Stimulated activated CD4-positive, alpha-beta T cell treated with anti-CD3 and anti-CD28 coated beads, TNF-alpha, amount 100 ng/mL, for 1 hour (primary cell): ENCODE data around the gene SUSD6.
"Not testable (repeated sequence)": the region's sequence is repeated elsewhere in the genome, so short reads cannot be mapped to it uniquely, and the experiment has no call there.

ENCODE experiments used
- DNase-seq, 3 donors: peaks; one replicate each; pipeline ENCODE4 v3.0.0-alpha.2; 2020; ENCODE audit warnings: low read depth in 3 of 3, low spot score in 1 of 3

The SUSD6 gene

DNA sequence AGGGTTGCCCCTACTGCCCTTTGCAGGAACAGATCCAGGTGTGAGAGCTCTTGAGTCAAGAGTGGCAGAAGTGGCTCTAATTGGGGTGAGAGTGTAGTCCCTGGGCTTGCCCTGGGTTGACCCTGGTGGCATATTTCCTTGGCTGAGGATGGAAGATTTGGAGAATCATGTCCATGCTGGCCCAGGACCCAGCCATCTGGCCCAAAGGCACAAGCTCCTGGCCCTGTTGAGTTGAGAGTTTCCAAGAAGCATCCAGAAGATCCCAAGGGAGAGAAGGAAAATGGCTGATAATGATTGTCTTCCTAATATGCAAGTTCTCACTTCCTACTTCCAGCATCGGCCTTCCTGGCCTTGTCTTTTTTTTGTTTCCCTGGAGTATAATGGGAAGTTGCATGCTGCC is 100.1 kb downstream of the SUSD6 start:
- no peak for DNase-seq

DNA sequence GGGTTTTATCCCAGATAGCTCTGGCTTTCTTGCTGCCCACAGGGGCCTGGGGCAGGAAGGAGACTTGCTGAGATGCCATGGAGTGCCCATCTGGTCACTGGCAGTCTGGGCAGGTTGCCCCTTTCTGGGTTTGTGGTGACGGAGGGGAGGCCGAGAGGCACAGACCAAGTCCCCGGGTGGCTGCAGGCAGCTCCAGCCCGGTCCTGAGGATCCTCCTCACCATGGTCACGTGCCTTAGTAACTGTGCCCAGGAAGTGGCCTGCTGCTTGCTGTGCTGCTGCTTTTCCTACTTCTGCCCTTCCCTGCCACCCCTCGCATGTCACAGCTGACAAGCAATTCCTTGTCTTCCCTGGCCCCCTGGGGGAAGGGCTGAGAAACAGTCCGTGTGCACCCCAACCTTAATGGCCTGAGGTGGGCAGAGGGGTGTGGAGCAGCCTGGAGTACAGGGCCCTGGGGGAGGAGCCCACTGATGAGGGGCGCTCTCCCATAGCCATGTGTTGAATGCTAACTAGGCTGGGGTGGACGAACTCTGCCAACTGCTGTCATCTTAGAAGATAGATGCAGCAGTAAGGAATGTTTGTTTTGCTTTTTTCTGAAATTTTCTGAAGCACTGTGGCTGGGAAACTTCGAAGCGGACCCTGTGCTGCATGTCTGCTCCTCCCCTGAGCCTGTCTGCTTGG is 100.6 kb downstream of the SUSD6 start:
- no peak for DNase-seq

DNA sequence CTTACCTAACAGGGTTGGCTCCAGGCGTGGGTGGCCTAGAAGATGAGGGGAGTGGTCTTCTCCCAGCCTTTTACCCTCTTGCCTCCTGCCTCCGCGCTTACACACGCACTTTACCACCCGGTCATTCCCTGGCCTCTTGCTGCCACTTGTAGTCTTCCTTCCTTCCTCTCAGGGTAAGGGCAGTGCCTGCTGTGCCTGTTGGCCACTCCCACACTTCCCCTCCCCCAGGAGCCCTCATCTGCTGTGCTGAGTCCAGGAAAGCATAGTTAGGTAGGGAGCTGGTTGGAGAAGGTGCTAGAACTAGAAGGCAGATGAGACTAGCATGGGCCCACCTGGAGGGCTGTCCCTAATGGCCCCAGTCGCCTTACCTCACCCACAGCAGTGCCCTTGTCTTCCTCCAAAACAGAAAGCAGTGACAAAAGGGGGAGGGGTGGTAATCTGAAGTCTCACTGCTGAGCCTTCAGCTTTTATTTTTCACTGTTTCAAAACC is 101.2 kb downstream of the SUSD6 start:
- no peak for DNase-seq

DNA sequence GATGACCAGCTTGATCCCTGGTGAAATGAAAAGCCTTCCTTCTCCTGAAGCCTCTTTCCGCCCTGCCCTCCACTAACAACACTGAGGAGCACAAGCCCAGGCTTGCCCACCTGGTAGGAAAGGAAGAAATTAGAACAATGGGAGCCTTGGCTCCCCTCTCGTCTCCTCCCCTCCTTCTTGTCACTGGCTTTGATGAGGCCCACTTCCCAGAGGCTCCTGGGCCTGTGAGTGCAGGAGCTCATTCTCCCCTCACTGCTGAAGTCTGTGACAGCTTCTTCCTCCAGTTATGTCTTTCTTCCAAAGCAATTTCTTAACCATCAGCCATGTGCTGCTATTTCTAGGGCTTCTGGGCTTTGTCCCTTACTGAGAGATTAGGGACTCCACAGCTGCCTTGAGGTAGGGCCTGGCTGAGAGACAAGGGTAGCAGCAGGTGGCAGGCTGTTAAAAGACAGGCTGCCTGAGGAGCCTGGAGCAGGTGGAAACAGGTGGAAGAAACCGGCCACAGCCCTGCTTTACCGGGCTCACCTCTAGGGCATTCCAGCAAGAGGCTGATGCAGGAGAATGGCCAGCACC is 101.9 kb downstream of the SUSD6 start:
- DNase-seq = no peak

DNA sequence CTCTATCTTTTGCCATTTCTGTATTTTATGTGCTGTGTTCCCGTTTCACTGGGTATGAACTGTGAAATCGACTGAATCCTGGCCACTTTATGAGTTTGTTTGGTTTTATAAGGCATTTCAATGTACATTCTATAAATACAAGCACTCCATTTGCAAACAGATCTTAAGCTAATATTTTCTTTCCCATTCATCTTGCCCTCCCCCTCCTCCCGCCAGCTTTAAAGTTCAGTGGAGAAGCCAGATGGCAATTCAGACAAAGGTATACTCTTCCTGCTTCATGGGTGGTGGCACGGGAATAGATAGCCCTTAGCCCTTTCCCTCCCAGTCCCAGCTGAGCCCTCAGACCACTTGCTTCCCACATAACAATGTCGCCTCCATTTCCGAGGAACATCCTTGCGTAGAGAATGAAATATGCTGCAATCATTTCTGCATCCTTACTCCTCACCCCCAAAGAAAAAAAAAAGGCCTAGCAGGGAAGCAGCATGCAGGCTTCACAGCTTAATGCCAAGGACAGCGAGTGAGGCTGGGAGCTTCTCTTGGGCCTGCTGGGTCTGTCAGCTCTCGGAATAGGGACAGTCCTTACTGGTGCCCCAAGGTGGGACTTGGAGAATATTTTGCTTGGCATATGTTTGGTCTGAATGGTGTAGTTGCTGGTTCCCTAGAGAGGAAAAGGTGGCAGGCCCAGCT is 102.7 kb downstream of the SUSD6 start:
- DNase-seq = no peak

DNA sequence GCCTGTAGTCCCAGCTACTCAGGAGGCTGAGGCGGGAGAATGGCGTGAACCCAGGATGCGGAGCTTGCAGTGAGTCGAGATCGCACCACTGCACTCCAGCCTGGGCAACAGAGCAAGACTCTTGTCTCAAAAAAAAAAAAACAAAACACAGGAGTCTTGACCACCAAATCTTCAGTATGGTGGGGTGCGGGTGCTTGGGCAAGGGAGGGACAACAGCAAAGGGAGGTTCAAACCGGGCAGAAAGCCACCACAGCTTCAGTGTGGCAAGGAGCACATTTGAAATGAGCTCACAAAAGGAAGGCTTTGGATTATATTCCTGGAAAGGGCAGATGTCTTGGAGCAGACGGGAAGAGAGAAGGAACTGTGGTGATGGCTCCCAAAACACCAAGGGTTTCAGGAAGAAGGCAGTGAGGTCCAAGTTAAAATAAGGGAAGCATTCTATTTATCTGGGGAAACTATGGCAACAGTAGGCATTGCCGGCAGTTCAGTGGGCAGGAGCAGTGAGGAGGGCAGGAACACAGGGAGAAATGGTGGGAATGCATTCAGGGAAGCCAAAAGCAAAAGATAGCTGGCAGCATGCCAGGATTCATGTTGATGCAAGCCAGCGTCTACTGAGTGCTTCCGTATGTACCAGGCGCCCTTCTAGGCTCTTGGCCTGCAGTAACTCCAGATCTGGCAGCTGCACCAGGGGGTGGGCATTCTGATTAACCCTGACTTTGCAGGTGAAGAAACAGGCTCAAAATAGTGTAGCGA is 104.5 kb downstream of the SUSD6 start:
- DNase-seq = no peak

DNA sequence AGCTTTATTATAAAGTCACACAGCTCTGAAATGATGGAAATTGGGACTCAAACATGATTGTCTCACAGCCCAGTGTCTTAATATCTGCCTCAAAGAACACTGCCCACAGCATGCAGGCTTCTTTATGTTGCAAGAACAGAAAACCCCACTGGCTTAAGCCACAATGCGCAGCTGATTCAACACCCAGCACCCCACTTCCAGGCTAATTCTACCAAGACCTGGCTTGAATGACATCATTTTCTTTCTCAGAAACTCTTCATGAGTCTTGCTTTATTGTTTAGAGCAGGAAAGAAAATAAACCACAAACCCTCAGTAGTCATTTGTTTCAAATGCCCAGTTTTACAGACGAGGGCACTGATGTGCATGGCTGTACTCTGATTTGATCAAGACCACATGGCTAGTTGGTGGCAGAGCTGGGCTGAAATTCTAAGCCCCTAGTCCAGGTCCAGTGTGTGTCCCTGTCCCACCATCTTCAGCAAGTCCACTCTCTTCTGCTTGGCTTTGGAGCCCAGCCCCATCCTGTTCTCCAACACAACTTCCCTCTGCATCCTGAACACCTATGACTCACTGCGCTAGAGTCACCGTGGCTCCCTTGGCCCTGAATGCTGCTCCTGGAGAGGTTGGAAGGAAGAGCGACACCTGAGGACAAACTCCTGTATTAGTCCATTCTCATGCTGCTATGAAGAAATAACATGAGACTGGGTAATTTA is 105.2 kb downstream of the SUSD6 start:
- no peak for DNase-seq

DNA sequence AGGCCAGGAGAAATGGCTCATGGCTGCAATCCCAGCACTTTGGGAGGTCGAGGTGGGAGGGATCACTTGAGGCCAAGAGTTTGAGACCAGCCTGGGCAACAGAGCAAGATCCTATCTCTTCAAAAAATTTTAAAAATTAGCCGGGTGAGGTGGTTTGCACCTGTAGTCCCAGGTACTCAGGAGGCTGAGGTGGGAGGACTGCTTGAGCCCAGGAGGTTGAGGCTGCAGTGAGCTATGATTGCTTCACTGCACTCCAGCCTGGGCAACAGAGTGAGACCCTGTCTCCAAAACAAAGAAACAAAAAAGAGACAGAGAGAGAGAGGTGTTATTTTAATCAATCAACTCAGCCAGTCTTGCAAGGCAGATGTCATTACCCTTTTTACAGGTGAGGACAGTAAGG is 107.2 kb downstream of the SUSD6 start:
- DNase-seq = not testable (repeated sequence)

DNA sequence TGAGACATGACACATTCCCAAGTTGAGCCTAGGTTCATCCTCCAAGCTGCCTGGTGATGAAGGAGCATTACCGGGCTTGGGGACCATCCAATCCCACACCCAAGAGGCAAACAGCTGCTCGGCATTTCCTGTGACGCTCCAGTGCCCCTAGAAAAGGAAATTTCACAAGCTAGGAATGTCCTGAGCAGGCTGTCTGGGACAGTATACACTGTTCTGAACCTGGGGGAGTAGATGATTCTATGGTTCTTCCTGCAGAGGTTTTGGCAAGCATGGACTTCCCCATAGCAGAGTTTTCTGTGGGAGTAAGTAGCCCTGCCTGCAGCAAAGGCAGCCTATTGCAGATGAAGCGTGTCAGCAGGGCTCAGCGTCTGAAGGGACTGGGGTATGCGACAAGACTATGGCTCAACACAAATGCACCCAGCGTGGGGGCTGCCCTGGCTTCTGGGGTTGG is 108.1 kb downstream of the SUSD6 start:
- no peak for DNase-seq

DNA sequence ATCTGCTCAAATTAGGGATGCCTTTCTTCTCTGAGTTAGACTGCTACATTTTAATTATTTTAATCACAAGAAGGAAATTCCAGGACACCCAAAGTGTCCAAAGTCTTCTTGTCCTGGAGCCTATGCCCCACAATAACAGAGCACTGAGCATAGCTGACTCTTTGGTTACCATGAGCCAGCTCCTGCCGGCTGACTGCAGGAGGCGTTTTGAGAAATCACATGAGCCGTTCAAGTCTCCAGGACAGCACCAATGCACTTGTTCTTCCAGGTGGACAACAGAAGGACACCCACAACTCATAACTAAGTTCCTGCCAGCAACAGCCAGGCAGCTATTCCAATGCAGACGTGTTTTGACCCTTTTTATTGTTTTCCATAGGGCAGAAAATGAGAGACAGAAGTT is 109.5 kb downstream of the SUSD6 start:
- no peak for DNase-seq

DNA sequence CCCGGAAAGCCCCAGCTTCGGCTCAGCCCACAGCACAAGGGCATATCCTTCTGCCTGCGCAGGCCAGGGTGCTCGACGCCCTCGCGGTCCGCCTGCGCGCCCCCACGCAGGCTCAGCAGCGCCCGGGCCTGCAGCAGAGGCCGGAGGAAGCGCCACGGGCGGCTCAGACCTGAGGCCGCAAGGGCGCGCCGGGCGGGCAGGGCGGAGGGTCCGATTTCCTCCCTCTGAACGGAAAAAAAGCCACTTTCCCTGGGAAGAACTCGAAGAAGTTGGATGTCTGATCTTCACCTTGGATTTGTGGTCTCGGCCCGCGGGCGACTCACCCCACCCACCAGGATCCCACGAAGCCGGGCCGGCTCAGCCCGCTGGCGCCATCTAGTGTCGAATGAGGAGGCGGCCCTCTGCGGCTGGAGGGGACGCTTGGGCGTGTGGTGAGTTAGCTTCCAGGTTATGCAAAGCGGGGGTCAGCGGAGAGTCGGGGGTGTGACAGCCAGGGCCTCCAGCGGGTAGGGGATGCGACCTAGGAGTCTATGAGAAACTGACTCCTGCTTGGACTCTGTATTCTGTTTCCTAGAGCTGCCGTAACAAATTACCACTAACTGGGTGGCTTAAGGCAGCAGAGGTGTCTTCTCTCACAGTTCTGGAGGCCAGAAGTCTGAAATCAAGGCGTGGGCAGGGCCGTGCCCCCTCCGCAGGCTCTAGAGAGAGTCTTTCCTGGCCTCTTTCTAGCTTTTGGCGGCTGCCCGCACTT is 115.5 kb downstream of the SUSD6 start:
- DNase-seq = peak; percentile 57 to 81 (median 70)

DNA sequence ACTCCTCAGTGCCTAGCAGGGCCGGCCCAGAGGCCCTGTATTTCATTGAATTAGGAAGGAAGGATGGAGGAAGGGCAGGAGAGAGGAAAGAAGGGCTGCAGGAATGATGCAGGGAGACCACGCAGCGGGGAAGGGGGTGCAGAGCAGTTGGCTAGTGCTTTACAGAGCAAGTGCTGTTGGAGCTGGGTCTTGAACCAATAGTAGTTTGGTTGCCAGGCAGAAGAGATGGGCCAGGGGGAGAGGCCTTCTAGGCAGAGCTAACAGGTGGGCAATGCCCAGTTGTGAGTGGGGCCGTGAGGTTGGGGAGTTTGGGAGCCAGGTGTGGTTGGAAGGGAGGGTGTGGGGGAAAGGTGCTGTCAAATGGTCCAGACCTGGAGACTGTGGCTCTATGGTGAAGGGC is 116.5 kb downstream of the SUSD6 start:
- no peak for DNase-seq

DNA sequence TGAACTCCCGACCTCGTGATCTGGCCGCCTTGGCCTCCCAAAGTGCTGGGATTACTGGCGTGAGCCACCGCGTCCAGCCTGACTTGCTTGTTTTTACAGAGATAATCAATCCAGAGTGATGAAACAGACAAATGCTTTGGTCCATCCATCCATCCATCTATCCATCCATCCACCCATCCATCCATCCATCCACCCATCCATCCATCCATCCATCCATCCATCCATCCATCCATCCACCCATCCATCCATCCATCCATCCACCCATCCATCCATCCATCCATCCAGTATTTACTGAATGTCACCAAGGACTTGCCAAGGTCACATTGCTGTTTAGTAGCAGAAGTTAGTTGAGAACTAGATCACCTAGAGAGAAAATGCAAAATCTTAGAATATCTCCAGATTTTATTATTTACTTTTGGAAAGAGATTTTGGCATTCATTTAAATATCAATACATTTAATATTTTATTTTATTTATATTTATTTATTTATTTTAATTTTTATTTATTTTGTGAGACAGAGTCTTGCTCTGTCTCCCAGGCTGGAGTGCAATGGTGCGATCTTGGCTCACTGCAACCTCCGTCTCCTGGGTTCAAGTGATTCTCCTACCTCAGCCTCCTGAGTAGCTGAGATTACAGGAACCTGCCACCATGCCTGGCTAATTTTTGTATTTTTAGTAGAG is 120.7 kb downstream of the SUSD6 start:
- DNase-seq = not testable (repeated sequence)

DNA sequence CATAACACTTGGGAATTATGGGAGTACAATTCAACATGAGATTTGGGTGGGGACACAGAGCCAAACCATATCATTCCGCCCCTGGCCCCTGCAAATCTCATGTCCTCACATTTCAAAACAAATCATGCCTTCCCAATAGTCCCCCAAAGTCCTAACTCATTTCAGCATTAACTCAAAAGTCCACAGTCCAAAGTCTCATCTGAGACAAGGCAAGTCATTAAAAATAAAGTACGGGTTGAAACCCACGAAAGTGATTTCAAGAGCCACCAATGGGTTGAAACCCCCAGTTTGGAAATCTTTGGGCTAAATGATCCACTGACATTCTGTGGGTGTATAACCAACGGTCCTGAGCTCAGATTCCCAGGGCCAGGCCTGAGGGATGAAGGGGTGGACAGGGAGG is 125.0 kb downstream of the SUSD6 start:
- DNase-seq = not testable (repeated sequence)

DNA sequence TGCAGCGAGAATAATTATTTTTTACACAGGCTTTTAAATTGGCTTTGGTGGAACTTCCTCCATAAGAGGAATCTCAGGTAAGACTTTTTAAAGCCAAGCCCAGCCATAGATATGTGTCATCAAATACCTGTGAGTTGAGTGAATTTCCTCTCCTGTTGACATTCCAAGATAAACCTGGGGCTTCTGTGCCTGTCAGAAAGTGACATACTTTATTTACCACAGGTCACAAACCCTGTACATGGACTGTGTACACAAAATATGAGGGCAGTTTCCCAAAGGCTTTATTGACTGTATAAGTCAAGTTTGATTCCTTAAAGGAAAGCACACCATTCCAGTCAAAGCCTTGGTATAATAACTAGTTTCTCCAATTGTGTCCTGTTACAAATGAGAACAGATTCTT is 129.7 kb downstream of the SUSD6 start:
- no peak for DNase-seq

DNA sequence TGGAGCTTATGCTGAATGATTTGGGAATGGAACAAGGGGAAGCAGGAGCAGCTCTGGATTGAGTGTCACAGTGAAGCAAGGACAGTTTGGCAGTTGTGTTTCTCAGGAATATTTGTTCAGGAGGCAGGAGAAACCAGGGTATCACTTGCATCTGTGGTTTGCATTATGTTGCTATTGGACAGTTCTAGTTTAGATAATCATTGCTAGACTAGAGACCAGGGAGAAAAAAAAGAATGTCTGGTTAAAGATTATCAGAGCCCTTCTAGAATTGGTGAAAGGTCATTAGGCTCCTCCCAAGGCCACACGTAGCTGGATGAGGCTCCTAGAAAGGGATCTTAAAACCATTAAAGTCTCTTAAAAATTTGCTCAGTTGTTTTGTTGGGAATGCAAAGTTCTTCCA is 138.6 kb downstream of the SUSD6 start:
- no peak for DNase-seq

DNA sequence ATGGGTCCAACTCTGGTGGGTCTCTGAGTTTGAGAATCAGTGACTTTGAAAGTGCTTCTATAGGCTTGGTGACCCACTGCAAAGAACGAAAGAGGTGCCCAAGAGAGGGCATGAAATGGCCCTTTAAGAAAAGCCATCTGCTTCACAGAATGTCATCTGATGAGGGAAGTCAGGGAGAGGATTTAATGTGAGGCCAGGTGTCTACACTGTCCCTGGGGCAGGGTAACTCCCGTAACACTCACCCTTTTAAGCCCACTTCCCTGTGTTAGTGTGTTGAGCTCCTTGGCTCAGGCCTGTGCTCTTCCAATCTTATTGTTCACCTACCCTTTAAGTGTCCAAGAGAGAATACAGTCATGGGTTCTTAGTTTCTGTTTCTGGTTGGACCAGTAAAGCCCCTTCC is 139.1 kb downstream of the SUSD6 start:
- DNase-seq = no peak

DNA sequence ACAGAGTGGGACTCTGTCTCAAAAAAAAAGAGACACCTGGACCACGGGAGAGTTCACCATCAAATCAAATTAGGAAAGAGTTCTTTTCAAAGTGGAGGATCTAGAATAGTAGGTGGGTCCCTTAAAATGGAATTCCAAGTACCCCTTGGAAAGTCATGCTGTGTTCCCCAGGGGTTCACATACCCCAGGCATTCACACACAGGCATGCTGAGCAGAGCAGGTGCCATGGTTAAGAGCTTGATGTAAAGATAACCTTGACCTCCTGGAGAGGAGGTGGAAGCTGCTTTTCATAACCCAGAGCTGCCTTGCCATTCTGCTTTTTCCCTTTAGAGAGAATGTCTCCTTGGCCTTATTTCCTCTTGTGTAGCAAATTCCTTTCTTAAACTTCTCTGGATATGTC is 141.4 kb downstream of the SUSD6 start:
- no peak for DNase-seq

DNA sequence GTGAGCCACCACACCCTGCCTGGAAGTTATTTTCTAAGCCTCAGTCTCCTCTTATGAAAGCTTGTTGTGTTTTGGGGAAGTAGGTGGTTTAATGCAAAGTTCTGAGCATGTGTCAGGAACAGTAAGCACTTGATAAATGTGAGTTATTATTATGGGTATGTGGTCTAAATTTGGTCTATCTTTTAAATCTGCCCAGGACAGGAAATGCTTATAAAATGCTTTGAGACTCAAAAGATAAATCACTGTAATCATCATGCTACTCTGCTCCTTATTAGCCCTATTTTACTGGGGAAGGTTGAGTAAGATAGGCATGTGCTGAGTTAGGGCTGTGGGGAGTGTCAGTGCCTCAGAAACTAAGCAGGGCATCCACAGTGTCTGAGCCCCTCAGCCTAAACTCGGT is 142.5 kb downstream of the SUSD6 start:
- DNase-seq = no peak

DNA sequence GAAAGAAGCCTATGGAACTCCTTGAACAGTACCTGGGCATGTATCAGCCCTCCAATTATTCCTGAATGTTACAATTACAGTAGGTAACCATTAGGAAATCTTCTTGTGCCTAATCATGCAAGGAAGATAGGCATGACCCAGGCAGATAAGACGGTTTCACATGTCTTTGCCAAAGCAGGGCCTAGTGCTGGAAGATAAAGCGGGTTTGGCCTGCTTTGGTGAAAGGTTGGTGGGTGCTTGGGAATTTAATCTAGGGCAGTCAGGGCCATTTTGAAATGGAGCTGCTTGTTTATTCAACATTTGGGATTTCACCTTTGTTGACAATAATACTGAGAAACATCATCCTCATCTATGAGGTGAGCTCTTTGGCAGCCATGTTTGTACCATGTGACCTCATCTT is 143.1 kb downstream of the SUSD6 start:
- no peak for DNase-seq
